ENCODE results near the gene MAP4K4. TPM values are rescaled to one million over a fixed set of nuclear protein-coding genes. Genes with fewer than 3 reads are reported as not detected.

The MAP4K4 gene
- total and polyA plus RNA-seq, 2 experiments from 2014 or later: 59.1 to 84.4 TPM

- Histone ChIP-seq H3K4me1 (ENCODE audit: insufficient read depth) (peaks cover 24% of the 10 kb centered on the region), H2AFZ (no peak overlapping the region), H3K36me3 (replicated peaks; ENCODE audit: insufficient read depth, low read depth) (no peaks in the 10 kb centered on the region), H3K79me2 (peaks cover 68% of the 10 kb centered on the region), H3K9me3 (ENCODE audit: low read depth) (no peaks in the 10 kb centered on the region), H3K4me2 (peak overlapping the region; percentile 97), H3K27ac (peak overlapping the region; percentile 85), H3K9me2 (replicated peaks; ENCODE audit: insufficient read depth) (no peaks in the 10 kb centered on the region), H3K4me3 (peak overlapping the region; percentile 66), H4K20me1 (ENCODE audit: insufficient read depth, poor library complexity, severe bottlenecking) (peaks cover 37% of the 10 kb centered on the region), H3K27me3 (no peaks in the 10 kb centered on the region)
- no peak for DNase-seq (ENCODE audit: low spot score)
- TF ChIP-seq EZH2phosphoT487 (IDR thresholded peaks at IDR 0.05; ENCODE audit: low read depth, severe bottlenecking, unreplicated experiment) (no peak), EZH2 (IDR thresholded peaks at IDR 0.05; ENCODE audit: borderline replicate concordance) (no peak)
- WGBS (ENCODE audit: low lambda C conversion rate, missing lambda C conversion rate): 14% methylated on average over 13 of the region's 13 CpGs
Observed at GRCh38 chr2:101699755-101700461, 2.4 kb downstream of the MAP4K4 start.

- Histone ChIP-seq H4K20me1 (ENCODE audit: insufficient read depth, poor library complexity, severe bottlenecking) (peaks cover 57% of the 10 kb centered on the region), H3K9me2 (replicated peaks; ENCODE audit: insufficient read depth) (no peaks in the 10 kb centered on the region), H3K36me3 (replicated peaks; ENCODE audit: insufficient read depth, low read depth) (no peaks in the 10 kb centered on the region), H3K27ac (peak overlapping the region; percentile 12), H3K4me2 (no peak overlapping the region), H3K27me3 (no peaks in the 10 kb centered on the region), H2AFZ (no peak overlapping the region), H3K79me2 (peaks cover 100% of the 10 kb centered on the region), H3K4me3 (no peak overlapping the region), H3K4me1 (ENCODE audit: insufficient read depth) (peaks cover 19% of the 10 kb centered on the region), H3K9me3 (ENCODE audit: low read depth) (no peaks in the 10 kb centered on the region)
- TF ChIP-seq EZH2 (IDR thresholded peaks at IDR 0.05; ENCODE audit: borderline replicate concordance): no peak
- no peak for TF ChIP-seq EZH2phosphoT487 (IDR thresholded peaks at IDR 0.05; ENCODE audit: low read depth, severe bottlenecking, unreplicated experiment)
- no peak for TF ChIP-seq CTCF (IDR thresholded peaks at IDR 0.05; ENCODE audit: poor library complexity)
- 58% methylated on average over 1 of the region's 1 CpG for WGBS (ENCODE audit: low lambda C conversion rate, missing lambda C conversion rate)
- DNase-seq (ENCODE audit: low spot score): peak; percentile 20
Observed at GRCh38 chr2:101704046-101704466, 6.5 kb downstream of the MAP4K4 start.

- WGBS (ENCODE audit: low lambda C conversion rate, missing lambda C conversion rate): 85% methylated on average over 3 of the region's 3 CpGs
- H4K20me1 ChIP-seq (ENCODE audit: insufficient read depth, poor library complexity, severe bottlenecking): peaks cover 56% of the 10 kb centered on the region
- no peak overlapping the region for H3K4me2 ChIP-seq
- H3K4me3 ChIP-seq: no peak overlapping the region
- no peaks in the 10 kb centered on the region for H3K9me3 ChIP-seq (ENCODE audit: low read depth)
- H3K9me2 ChIP-seq (replicated peaks; ENCODE audit: insufficient read depth): no peaks in the 10 kb centered on the region
- H3K36me3 ChIP-seq (replicated peaks; ENCODE audit: insufficient read depth, low read depth): no peaks in the 10 kb centered on the region
- no peak for DNase-seq (ENCODE audit: low spot score)
- H3K79me2 ChIP-seq: peaks cover 100% of the 10 kb centered on the region
- no peaks in the 10 kb centered on the region for H3K27me3 ChIP-seq
- H3K4me1 ChIP-seq (ENCODE audit: insufficient read depth): peaks cover 24% of the 10 kb centered on the region
- no peak overlapping the region for H2AFZ ChIP-seq
- no peak overlapping the region for H3K27ac ChIP-seq
- no peak for TF ChIP-seq CTCF (IDR thresholded peaks at IDR 0.05; ENCODE audit: poor library complexity)
- no peak for TF ChIP-seq EZH2phosphoT487 (IDR thresholded peaks at IDR 0.05; ENCODE audit: low read depth, severe bottlenecking, unreplicated experiment)
- TF ChIP-seq EZH2 (IDR thresholded peaks at IDR 0.05; ENCODE audit: borderline replicate concordance): no peak
Observed at GRCh38 chr2:101704816-101705578, 7.5 kb downstream of the MAP4K4 start.
